OCI-LY3 (cell line): ENCODE data around the gene ATP4A.

Experiments used
- H2AFZ ChIP-seq: fragments of 200-600, 300-600 bp; shearing (Covaris generic); 2 replicates; pipeline ENCODE4 v1.6.0; 2014; ENCODE audit warnings: antibody characterized with exemption, low read depth, low read length
- H3K27ac ChIP-seq: fragments of 200-600, 300-600 bp; sonication (generic); 2 replicates; pipeline ENCODE4 v1.5.1; 2014; ENCODE audit warnings: mild to moderate bottlenecking, low read length, moderate library complexity, mixed read lengths
- H3K27me3 ChIP-seq: fragments of 200-600, 300-600 bp; sonication (generic); 2 replicates; pipeline ENCODE4 v1.6.1; 2014; ENCODE audit warnings: low read depth, low read length, mixed read lengths
- H3K36me3 ChIP-seq: fragments of 200-600, 300-600 bp; sonication (generic); replicated peaks from 2 replicates; pipeline ENCODE3; 2014; ENCODE audit warnings: low read depth, low read length, mixed read lengths
- H3K4me1 ChIP-seq: fragments of 300-600, 200-600 bp; sonication (generic); 2 replicates; pipeline ENCODE4 v1.6.1; 2014; ENCODE audit warnings: low read length, mixed read lengths
- H3K4me2 ChIP-seq: fragments of 200-600, 300-600 bp; sonication (generic); 2 replicates; pipeline ENCODE4 v1.6.1; 2014; ENCODE audit warnings: low read length, mixed read lengths
- H3K4me3 ChIP-seq: fragments of 300-600, 200-600 bp; sonication (generic); 2 replicates; pipeline ENCODE4 v1.5.1; 2014; ENCODE audit warnings: antibody characterized with exemption, mild to moderate bottlenecking, low read length, moderate library complexity
- H3K79me2 ChIP-seq: fragments of 300-600, 200-600 bp; shearing (Covaris generic); 2 replicates; pipeline ENCODE4 v1.6.1; 2014; ENCODE audit warnings: mild to moderate bottlenecking, low read length, mixed read lengths
- H3K9ac ChIP-seq: fragments of 300-600, 200-600 bp; shearing (Covaris generic); 2 replicates; pipeline ENCODE4 v1.6.0; 2014; ENCODE audit warnings: mild to moderate bottlenecking, low read length, moderate library complexity
- H3K9me3 ChIP-seq: fragments of 200-600, 300-600 bp; shearing (Covaris generic); 2 replicates; pipeline ENCODE4 v1.6.1; 2014; ENCODE audit warnings: low read length, mixed read lengths; ENCODE audit not compliant: insufficient read depth
- H4K20me1 ChIP-seq: fragments of 200-600, 300-600 bp; sonication (generic); 2 replicates; pipeline ENCODE4 v1.6.1; 2016; ENCODE audit warnings: low read length, mixed read lengths; ENCODE audit not compliant: insufficient read depth
- CTCF ChIP-seq: fragments of 200-600, 300-600 bp; sonication (generic); IDR thresholded peaks from 2 replicates; pipeline ENCODE4 v1.5.1; 2014; ENCODE audit warnings: antibody characterized with exemption, low read length, low read depth
- EZH2phosphoT487 ChIP-seq: fragments of 200-600 bp; shearing (Covaris generic); IDR thresholded peaks from 2 replicates; pipeline ENCODE4 v1.6.1; 2018; ENCODE audit warnings: antibody characterized with exemption, mixed run types, low read depth

Gene ATP4A

GRCh38 chr19:35559281-35559659 lies 4.2 kb downstream of the ATP4A start:
- H3K36me3 ChIP-seq: no peaks in the 10 kb centered on the region
- TF ChIP-seq EZH2phosphoT487: no peak
- TF ChIP-seq CTCF: no peak
- peak overlapping the region; percentile 19 for H3K4me3 ChIP-seq
- H3K4me1 ChIP-seq: peaks cover 14% of the 10 kb centered on the region
- no peaks in the 10 kb centered on the region for H4K20me1 ChIP-seq
- peaks cover 12% of the 10 kb centered on the region for H3K27me3 ChIP-seq
- H3K27ac ChIP-seq: no peak overlapping the region
- H3K9ac ChIP-seq: no peak overlapping the region
- no peaks in the 10 kb centered on the region for H3K79me2 ChIP-seq
- no peaks in the 10 kb centered on the region for H3K9me3 ChIP-seq
- no peak overlapping the region for H2AFZ ChIP-seq
- H3K4me2 ChIP-seq: peak overlapping the region; percentile 48

GRCh38 chr19:35558400-35559280 lies 4.8 kb downstream of the ATP4A start:
- no peaks in the 10 kb centered on the region for H4K20me1 ChIP-seq
- no peak overlapping the region for H2AFZ ChIP-seq
- peaks cover 12% of the 10 kb centered on the region for H3K27me3 ChIP-seq
- no peak overlapping the region for H3K27ac ChIP-seq
- no peaks in the 10 kb centered on the region for H3K79me2 ChIP-seq
- TF ChIP-seq CTCF: no peak
- TF ChIP-seq EZH2phosphoT487: no peak
- H3K4me3 ChIP-seq: peak overlapping the region; percentile 19
- H3K4me1 ChIP-seq: peaks cover 14% of the 10 kb centered on the region
- H3K9ac ChIP-seq: no peak overlapping the region
- H3K9me3 ChIP-seq: no peaks in the 10 kb centered on the region
- H3K36me3 ChIP-seq: no peaks in the 10 kb centered on the region
- H3K4me2 ChIP-seq: peak overlapping the region; percentile 48

- H3K4me2 ChIP-seq: no peak overlapping the region
- H3K79me2 ChIP-seq: no peaks in the 10 kb centered on the region
- no peaks in the 10 kb centered on the region for H3K9me3 ChIP-seq
- H4K20me1 ChIP-seq: no peaks in the 10 kb centered on the region
- H3K4me1 ChIP-seq: peaks cover 14% of the 10 kb centered on the region
- TF ChIP-seq CTCF (no peak), EZH2phosphoT487 (no peak)
- no peak overlapping the region for H3K9ac ChIP-seq
- no peak overlapping the region for H3K27ac ChIP-seq
- peaks cover 12% of the 10 kb centered on the region for H3K27me3 ChIP-seq
- H3K4me3 ChIP-seq: no peak overlapping the region
- no peak overlapping the region for H2AFZ ChIP-seq
- H3K36me3 ChIP-seq: no peaks in the 10 kb centered on the region
Observed at GRCh38 chr19:35557539-35558399, 5.7 kb downstream of the ATP4A start.

- Histone ChIP-seq H3K9me3 (no peaks in the 10 kb centered on the region), H3K4me3 (no peak overlapping the region), H4K20me1 (no peaks in the 10 kb centered on the region)
Observed at GRCh38 chr19:35556846-35557538, 6.5 kb downstream of the ATP4A start.

More at GRCh38 chr19:35556846-35557538, 6.5 kb downstream of the ATP4A start:
- Histone ChIP-seq H3K9ac (no peak overlapping the region), H3K4me2 (no peak overlapping the region), H3K27me3 (peaks cover 12% of the 10 kb centered on the region), H3K4me1 (peaks cover 14% of the 10 kb centered on the region), H3K79me2 (no peaks in the 10 kb centered on the region), H2AFZ (no peak overlapping the region), H3K36me3 (no peaks in the 10 kb centered on the region), H3K27ac (no peak overlapping the region)
- no peak for TF ChIP-seq EZH2phosphoT487
